Dermis microvascular lymphatic vessel endothelial cell (primary cell): Measurements from ENCODE around the gene PRTG. TPM values are rescaled to one million over a fixed set of nuclear protein-coding genes. Genes with fewer than 3 reads are reported as not detected.
"Not testable (repeated sequence)": the region's sequence is repeated elsewhere in the genome, so short reads cannot be mapped to it uniquely, and the experiment has no call there.

Experiments used
- DNase-seq, 2 donors: peaks; one replicate each; pipeline versions ENCODE4 v3.0.0 to v3.0.0-alpha.2; 2010; ENCODE audit warnings: low read depth in 2 of 2
- total RNA-seq: library from RNA; depleted of rRNA; stranded (reverse); fragments of >200 nt; gene quantifications from 2 replicates; pipeline ENCODE4 v1.2.1, GENCODE V29; 2014

Gene PRTG
- total RNA-seq, 1 donor from 2014 or later = 1.2 TPM

GRCh38 chr15:55630858-55631257 is 112.1 kb downstream of the PRTG start:
- DNase-seq = peak in 1 of 2 donors; percentile 39

- no peak for DNase-seq
Observed at GRCh38 chr15:55628369-55628730, 114.6 kb downstream of the PRTG start.

GRCh38 chr15:55627730-55628368 is 115.1 kb downstream of the PRTG start:
- peak; percentile 9 to 80 for DNase-seq

GRCh38 chr15:55619783-55620182 is 123.2 kb downstream of the PRTG start:
- DNase-seq = no peak

GRCh38 chr15:55618387-55618786 is 124.6 kb downstream of the PRTG start:
- no peak for DNase-seq

GRCh38 chr15:55615445-55615844 is 127.5 kb downstream of the PRTG start:
- DNase-seq = no peak

- DNase-seq = no peak
Observed at GRCh38 chr15:55613727-55614126, 129.2 kb downstream of the PRTG start.

GRCh38 chr15:55606214-55606613 is 136.7 kb downstream of the PRTG start:
- DNase-seq = no peak

GRCh38 chr15:55601374-55601773 is 141.6 kb downstream of the PRTG start:
- no peak for DNase-seq

- DNase-seq = no peak
Observed at GRCh38 chr15:55599439-55599838, 143.5 kb downstream of the PRTG start.

- not testable (repeated sequence) for DNase-seq
Observed at GRCh38 chr15:55593019-55593418, 149.9 kb downstream of the PRTG start.

- no peak for DNase-seq
Observed at GRCh38 chr15:55590788-55591187, 152.2 kb downstream of the PRTG start.

- no peak for DNase-seq
Observed at GRCh38 chr15:55589287-55589686, 153.7 kb downstream of the PRTG start.

GRCh38 chr15:55588815-55589115 is 154.2 kb downstream of the PRTG start:
- DNase-seq = no peak

GRCh38 chr15:55588070-55588814 is 154.7 kb downstream of the PRTG start, which contains the start of gene PYGO1:
Gene PYGO1 (minus strand): TSS chr15:55588345. CDS start chr15:55587883, 462 bp downstream.
- DNase-seq = peak in 1 of 2 donors; percentile 64

- peak in 1 of 2 donors; percentile 31 for DNase-seq
Observed at GRCh38 chr15:55587321-55588069, 155.5 kb downstream of the PRTG start.

- no peak for DNase-seq
Observed at GRCh38 chr15:55586808-55587207, 156.1 kb downstream of the PRTG start.

GRCh38 chr15:55576943-55577342 is 166.0 kb downstream of the PRTG start:
- DNase-seq = no peak

- no peak for DNase-seq
Observed at GRCh38 chr15:55574096-55574495, 168.9 kb downstream of the PRTG start.

GRCh38 chr15:55573224-55573623 is 169.7 kb downstream of the PRTG start:
- DNase-seq = no peak

GRCh38 chr15:55564347-55565145 is 178.4 kb downstream of the PRTG start:
- DNase-seq = no peak

- no peak for DNase-seq
Observed at GRCh38 chr15:55562601-55563000, 180.4 kb downstream of the PRTG start.
